ENCODE results near the gene ACAT2. TPM values are rescaled to one million over a fixed set of nuclear protein-coding genes. Genes with fewer than 3 reads are reported as not detected.

Gene ACAT2
- total RNA-seq, 1 experiment from 2014 or later = 156 TPM

- Histone ChIP-seq H2AK5ac (ENCODE audit: insufficient read length, low read length) (no peak overlapping the region), H4K20me1 (ENCODE audit: control insufficient read depth, insufficient read depth, insufficient read length) (no peaks in the 10 kb centered on the region), H2BK12ac (ENCODE audit: insufficient read length, low read depth, low read length) (no peak overlapping the region), H3K27ac (ENCODE audit: insufficient read length, low read depth, low read length) (no peak overlapping the region), H3T11ph (ENCODE audit: low read length) (no peak overlapping the region), H3K9me3 (ENCODE audit: control insufficient read depth, low read depth, low read length) (no peaks in the 10 kb centered on the region), H3K27me3 (ENCODE audit: insufficient read depth, low read length) (no peaks in the 10 kb centered on the region), H3K14ac (ENCODE audit: insufficient read depth, low read length) (no peak overlapping the region), H2BK20ac (ENCODE audit: low read depth, low read length, poor library complexity, severe bottlenecking) (no peak overlapping the region), H3K79me1 (ENCODE audit: insufficient read depth, low read depth, low read length, poor library complexity, severe bottlenecking) (no peaks in the 10 kb centered on the region), H3K23ac (ENCODE audit: insufficient read length, low read depth, low read length) (no peak overlapping the region), H2BK5ac (ENCODE audit: insufficient read length, low read length) (no peak overlapping the region), H4K91ac (ENCODE audit: insufficient read length, low read depth, low read length) (no peak overlapping the region), H3K9ac (ENCODE audit: extremely low read depth, insufficient read length, low read length) (no peak overlapping the region), H3K79me2 (ENCODE audit: insufficient read depth, low read length) (no peaks in the 10 kb centered on the region), H3K4me1 (ENCODE audit: insufficient read depth, low read length) (no peaks in the 10 kb centered on the region), H3K23me2 (ENCODE audit: insufficient read length, low read depth, low read length, poor library complexity, severe bottlenecking) (no peaks in the 10 kb centered on the region), H2BK15ac (ENCODE audit: low read depth, low read length) (no peak overlapping the region), H3K56ac (ENCODE audit: insufficient read length, low read depth, low read length) (no peak overlapping the region), H4K5ac (ENCODE audit: insufficient read length, low read depth, low read length) (no peak overlapping the region), H2AFZ (ENCODE audit: low read length) (no peak overlapping the region), H3K4ac (ENCODE audit: low read depth, low read length) (no peak overlapping the region), H2BK120ac (ENCODE audit: low read depth, low read length, poor library complexity, severe bottlenecking) (no peak overlapping the region), H4K8ac (replicated peaks; ENCODE audit: insufficient read length, low read depth, low read length) (no peak overlapping the region), H3K18ac (ENCODE audit: insufficient read length, low read depth, low read length) (no peak overlapping the region), H3K4me2 (ENCODE audit: insufficient read depth, insufficient read length, low read length) (no peak overlapping the region)
- Mint-ChIP-seq H3K27me3 (ENCODE audit: low read depth) (no peaks in the 10 kb centered on the region), H3K9me3 (no peaks in the 10 kb centered on the region), H3K27ac (peak overlapping the region in 1 of 3 experiments; percentile 30; a peak in 2 of 7 replicates), H3K4me3 (no peak overlapping the region), H3K36me3 (ENCODE audit: insufficient read depth in 1 of 3, low read depth in 3 of 3) (peaks cover 55 to 98% (median 97%) of the 10 kb centered on the region in 3 experiments; a peak in 6 of 7 replicates), H3K4me1 (no peaks in the 10 kb centered on the region; a peak in 1 of 4 replicates)
- no CpG with 5 or more reads among the region's 3 CpGs for WGBS (ENCODE audit: extremely low coverage, insufficient read length, low lambda C conversion rate)
- TF ChIP-seq CTCF (conservative IDR thresholded peaks at IDR 0.05) = no peak
- no peak for DNase-seq
Observed at GRCh38 chr6:159778542-159779103, 16.8 kb downstream of the ACAT2 start.

Data from H9 (cell line).